Measurements from ENCODE around the gene OVOL1. TPM values are rescaled to one million over a fixed set of nuclear protein-coding genes. Genes with fewer than 3 reads are reported as not detected.

The OVOL1 gene
- total and polyA plus RNA-seq, 8 donors, result 0.92 to 120 (median 7.8) TPM; not detected in 1

DNA sequence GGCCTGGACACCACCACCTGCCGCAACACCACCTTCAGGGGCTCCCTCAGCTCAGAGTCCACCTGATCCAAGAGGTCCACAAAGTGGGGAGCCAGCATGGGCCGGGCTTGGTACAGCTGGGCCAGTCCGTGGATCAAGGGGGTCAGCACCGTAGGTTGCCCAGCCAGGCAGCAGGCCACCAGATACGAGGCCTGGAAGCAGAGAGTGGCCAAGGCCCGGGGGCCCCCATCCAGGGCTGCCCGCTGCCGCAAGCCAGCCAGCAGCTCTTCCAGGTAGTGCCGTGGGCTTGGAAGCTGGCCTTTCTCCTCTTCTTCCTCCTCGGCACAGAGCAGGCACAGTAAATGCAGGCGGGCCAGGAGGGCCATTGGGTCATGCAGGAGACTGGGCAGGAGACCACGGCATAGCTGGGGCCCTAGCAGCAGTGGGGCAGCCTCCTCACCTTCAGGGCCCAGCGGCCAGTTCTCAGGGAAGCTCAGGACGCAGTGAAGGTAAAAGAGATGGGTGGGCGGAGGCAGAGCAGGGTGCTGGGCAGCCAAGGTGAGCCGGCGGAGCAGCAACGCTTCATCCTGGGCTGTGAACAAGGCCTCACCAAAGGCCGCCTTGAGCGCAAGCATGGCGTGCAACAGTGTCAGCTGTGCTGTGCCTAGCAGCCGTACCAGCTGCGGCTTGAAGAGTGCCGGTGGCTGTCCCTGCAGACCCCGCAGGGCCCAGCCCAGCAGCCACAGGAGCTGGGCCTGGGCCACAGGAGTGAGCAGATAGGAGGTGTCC, 7.8 kb upstream of the OVOL1 start:
- peaks cover 30 to 63% (median 50%) of the 10 kb centered on the region in 4 donors for H3K4me1 ChIP-seq
- H3K36me3 ChIP-seq, result peaks cover 21 to 31% (median 30%) of the 10 kb centered on the region in 4 donors
- H3K9me3 ChIP-seq, result no peaks in the 10 kb centered on the region
- H3K27me3 ChIP-seq, result no peaks in the 10 kb centered on the region
- WGBS, 5 donors, result 88 to 95% (median 91%) methylated on average over 19 to 25 of the region's 25 CpGs
- intact Hi-C loops (cut with DNase I; ENCODE audit: low total_unique reads), result loop anchor here (5.0 kb wide), 1 partner anchor 33 kb away; no protein-coding TSS in a partner anchor
- H3K27ac ChIP-seq, result peak overlapping the region in 4 of 5 donors; percentile 89 to 93 (median 90)
- peak in 1 of 2 donors; percentile 22 for DNase-seq
- TF ChIP-seq EP300 (IDR thresholded peaks at IDR 0.05) (no peak), POLR2A (IDR thresholded peaks at IDR 0.05) (no peak), POLR2AphosphoS5 (IDR thresholded peaks at IDR 0.05) (no peak)
- TF ChIP-seq, protein P1, sequence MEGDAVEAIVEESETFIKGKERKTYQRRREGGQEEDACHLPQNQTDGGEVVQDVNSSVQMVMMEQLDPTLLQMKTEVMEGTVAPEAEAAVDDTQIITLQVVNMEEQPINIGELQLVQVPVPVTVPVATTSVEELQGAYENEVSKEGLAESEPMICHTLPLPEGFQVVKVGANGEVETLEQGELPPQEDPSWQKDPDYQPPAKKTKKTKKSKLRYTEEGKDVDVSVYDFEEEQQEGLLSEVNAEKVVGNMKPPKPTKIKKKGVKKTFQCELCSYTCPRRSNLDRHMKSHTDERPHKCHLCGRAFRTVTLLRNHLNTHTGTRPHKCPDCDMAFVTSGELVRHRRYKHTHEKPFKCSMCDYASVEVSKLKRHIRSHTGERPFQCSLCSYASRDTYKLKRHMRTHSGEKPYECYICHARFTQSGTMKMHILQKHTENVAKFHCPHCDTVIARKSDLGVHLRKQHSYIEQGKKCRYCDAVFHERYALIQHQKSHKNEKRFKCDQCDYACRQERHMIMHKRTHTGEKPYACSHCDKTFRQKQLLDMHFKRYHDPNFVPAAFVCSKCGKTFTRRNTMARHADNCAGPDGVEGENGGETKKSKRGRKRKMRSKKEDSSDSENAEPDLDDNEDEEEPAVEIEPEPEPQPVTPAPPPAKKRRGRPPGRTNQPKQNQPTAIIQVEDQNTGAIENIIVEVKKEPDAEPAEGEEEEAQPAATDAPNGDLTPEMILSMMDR (IDR thresholded peaks at IDR 0.05), result no peak
- H3K4me3 ChIP-seq, result peak overlapping the region; percentile 78 to 97 (median 96)

DNA sequence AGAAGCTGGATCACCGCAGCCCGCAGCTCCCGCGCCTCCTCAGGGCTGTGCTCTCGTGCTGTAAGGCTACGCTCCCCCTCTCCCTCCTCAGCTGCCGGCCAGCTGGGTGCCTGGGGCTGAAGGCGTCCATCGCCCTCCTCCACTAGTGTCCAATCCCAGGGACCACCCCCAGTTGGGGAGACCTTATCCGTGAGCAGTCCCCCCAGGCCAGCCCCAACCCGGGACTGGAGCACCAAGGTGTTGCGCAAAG, 7.3 kb upstream of the OVOL1 start:
- Histone ChIP-seq H3K36me3 (peaks cover 21 to 31% (median 30%) of the 10 kb centered on the region in 4 donors), H3K9me3 (no peaks in the 10 kb centered on the region), H3K4me1 (peaks cover 27 to 59% (median 48%) of the 10 kb centered on the region in 4 donors), H3K27me3 (no peaks in the 10 kb centered on the region), H3K4me3 (peak overlapping the region; percentile 78 to 97 (median 96)), H3K27ac (peak overlapping the region in 4 of 5 donors; percentile 89 to 93 (median 90))
- TF ChIP-seq POLR2AphosphoS5 (IDR thresholded peaks at IDR 0.05) (no peak), EP300 (IDR thresholded peaks at IDR 0.05) (no peak), POLR2A (IDR thresholded peaks at IDR 0.05) (no peak)
- TF ChIP-seq, protein P1 (IDR thresholded peaks at IDR 0.05), result no peak
- 60 to 96% (median 73%) methylated on average over 4 to 12 of the region's 12 CpGs for WGBS, 5 donors
- intact Hi-C loops (cut with DNase I; ENCODE audit: low total_unique reads), result loop anchor here (5.0 kb wide), 1 partner anchor 33 kb away; no protein-coding TSS in a partner anchor
- no peak for DNase-seq

DNA sequence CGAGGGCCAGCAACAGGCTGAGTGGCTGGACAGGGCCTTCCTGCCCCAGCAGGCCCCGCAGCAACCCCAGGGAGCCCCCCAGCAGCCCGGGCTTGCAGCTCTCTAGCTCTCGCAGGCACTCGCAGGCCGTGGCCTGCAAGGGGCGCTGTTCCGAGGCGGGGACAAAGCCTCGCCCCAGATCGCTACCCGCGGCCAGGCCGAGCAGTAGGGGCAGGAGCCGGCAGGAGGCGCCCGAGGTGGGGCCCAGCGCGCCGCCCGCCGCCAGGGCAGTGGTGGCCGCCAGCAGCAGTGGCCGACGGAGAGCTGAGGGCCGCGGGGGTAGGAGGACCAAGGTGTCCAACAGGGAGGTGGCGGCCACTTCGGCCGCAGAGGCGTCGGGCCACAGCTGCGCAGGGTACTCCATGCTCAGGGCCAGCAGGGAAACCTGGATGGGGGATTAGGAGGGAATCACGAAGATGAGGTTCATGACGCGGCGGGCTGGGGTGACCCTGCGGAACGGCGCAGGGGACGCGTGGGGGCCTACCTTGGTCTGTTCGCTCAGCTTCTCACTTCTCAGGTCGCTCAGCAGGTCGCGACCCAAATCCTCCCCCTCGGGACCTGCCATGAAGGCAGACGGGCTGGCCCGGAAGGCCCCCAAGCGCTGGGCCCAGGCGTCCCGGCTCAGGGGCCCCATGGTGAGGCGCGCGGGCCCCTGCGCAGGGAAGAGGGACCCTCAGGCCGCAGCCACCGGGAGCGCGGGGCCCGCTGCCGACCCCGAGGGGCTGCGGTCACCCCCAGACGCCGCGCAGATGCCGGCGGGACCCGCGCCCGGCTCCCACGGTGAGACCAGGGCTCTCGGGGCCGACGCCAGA, 6.7 kb upstream of the OVOL1 start:
- Histone ChIP-seq H3K9me3 (no peaks in the 10 kb centered on the region), H3K4me3 (peak overlapping the region; percentile 78 to 97 (median 96)), H3K4me1 (peaks cover 22 to 53% (median 45%) of the 10 kb centered on the region in 4 donors), H3K36me3 (peaks cover 21 to 31% (median 30%) of the 10 kb centered on the region in 4 donors), H3K27me3 (peaks cover 0 to 5% (median 0%) of the 10 kb centered on the region in 3 donors), H3K27ac (peak overlapping the region; percentile 65 to 93 (median 89))
- 0 to 5% (median 2%) methylated on average over 34 to 76 of the region's 76 CpGs for WGBS, 5 donors
- peak; percentile 86 to 93 for DNase-seq
- TF ChIP-seq, protein P1 (IDR thresholded peaks at IDR 0.05), result peak in 5 of 7 experiments; percentile 81 to 98 (median 94)
- TF ChIP-seq EP300 (IDR thresholded peaks at IDR 0.05), result no peak
- no peak for TF ChIP-seq POLR2A (IDR thresholded peaks at IDR 0.05)
- TF ChIP-seq POLR2AphosphoS5 (IDR thresholded peaks at IDR 0.05), result peak; percentile 16 to 66 (median 62)
- intact Hi-C loops (cut with DNase I; ENCODE audit: low total_unique reads), result loop anchor here (5.0 kb wide), 1 partner anchor 32 kb away; no protein-coding TSS in a partner anchor

DNA sequence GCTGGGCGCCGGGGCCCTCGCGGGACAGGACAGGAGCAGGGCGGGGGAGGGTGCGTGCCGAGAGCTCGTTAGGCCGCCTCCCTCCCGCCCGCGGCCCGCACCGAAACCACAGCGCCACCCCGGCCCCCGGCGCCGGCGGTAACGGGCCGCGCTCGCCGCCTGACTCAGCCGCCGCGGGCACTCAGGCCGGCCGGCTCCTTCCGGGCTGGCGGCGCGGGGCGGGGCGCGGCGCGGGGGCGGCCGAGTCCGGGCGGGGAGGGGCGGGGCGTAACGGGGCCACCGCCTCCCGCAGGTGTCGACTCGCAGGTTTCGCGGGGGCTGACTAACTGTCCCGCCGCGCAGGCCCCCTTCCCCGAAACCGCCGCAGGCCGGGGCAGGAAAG, 6.1 kb upstream of the OVOL1 start, which contains the start of gene AP5B1:
Gene AP5B1, minus strand, starts transcription at position 207 of the 382 bp plus-strand sequence. CDS start 385 bp downstream, outside the sequence.
- TF ChIP-seq POLR2AphosphoS5 (IDR thresholded peaks at IDR 0.05) (peak in 2 of 3 donors; percentile 9 to 50), EP300 (IDR thresholded peaks at IDR 0.05) (no peak)
- TF ChIP-seq, protein P1 (IDR thresholded peaks at IDR 0.05), result no peak
- H3K36me3 ChIP-seq, result peaks cover 21 to 31% (median 30%) of the 10 kb centered on the region in 4 donors
- H3K4me3 ChIP-seq, result peak within 1 kb of the TSS; percentile 78 to 97 (median 96)
- 0 to 1% (median 0%) methylated on average over 19 to 52 of the region's 59 CpGs; no CpG with 5 or more reads in 1 of the 5 donors for WGBS, 5 donors
- H3K4me1 ChIP-seq, result peaks cover 22 to 49% (median 44%) of the 10 kb centered on the region in 4 donors
- no peaks in the 10 kb centered on the region for H3K9me3 ChIP-seq
- peaks cover 0 to 11% (median 2%) of the 10 kb centered on the region in 3 donors for H3K27me3 ChIP-seq
- intact Hi-C loops (cut with DNase I; ENCODE audit: low total_unique reads), result no loop called here
- peak within 1 kb of the TSS; percentile 70 to 93 (median 89) for H3K27ac ChIP-seq
- peak; percentile 78 to 87 for DNase-seq
